Mesenchymal stem cell (in vitro differentiated cells and primary cell): ENCODE data around the gene EEFSEC.

Experiments
- DNase-seq: peaks from one replicate; pipeline ENCODE4 v3.0.0-alpha.2; 2013
- H2AFZ ChIP-seq: one replicate; pipeline ENCODE4 v1.6.1; 2013; ENCODE audit warnings: low read depth, mild to moderate bottlenecking, control low read depth, inconsistent platforms, low read length, moderate library complexity
- H2AK5ac ChIP-seq: 2 replicates; pipeline ENCODE4 v1.6.1; 2013; ENCODE audit warnings: low read length, moderate library complexity, mild to moderate bottlenecking, inconsistent platforms; ENCODE audit not compliant: severe bottlenecking
- H2BK120ac ChIP-seq: one replicate; pipeline ENCODE4 v1.6.1; 2013; ENCODE audit warnings: low read depth, mild to moderate bottlenecking, inconsistent platforms, low read length, moderate library complexity
- H2BK12ac ChIP-seq, 2 experiments: one replicate each; pipeline ENCODE4 v1.6.1; 2013; ENCODE audit warnings: inconsistent platforms in 2 of 2, low read length in 2 of 2, mild to moderate bottlenecking in 2 of 2, moderate library complexity in 2 of 2, control low read depth in 1 of 2
- H2BK15ac ChIP-seq: one replicate; pipeline ENCODE4 v1.6.1; 2013; ENCODE audit warnings: mild to moderate bottlenecking, low read depth, inconsistent platforms; ENCODE audit not compliant: poor library complexity, severe bottlenecking
- H2BK5ac ChIP-seq: 2 replicates; pipeline ENCODE4 v1.6.1; 2013; ENCODE audit warnings: low read depth, mild to moderate bottlenecking, low read length, control low read depth, inconsistent platforms; ENCODE audit not compliant: poor library complexity, severe bottlenecking
- H3K14ac ChIP-seq, 2 experiments: one replicate each; pipeline ENCODE4 v1.6.1; 2013; ENCODE audit warnings: inconsistent platforms in 2 of 2, low read length in 2 of 2, control low read depth in 1 of 2, mild to moderate bottlenecking in 1 of 2, moderate library complexity in 1 of 2
- H3K18ac ChIP-seq, 2 experiments: one replicate each; pipeline ENCODE4 v1.6.1; 2013; ENCODE audit warnings: inconsistent platforms in 2 of 2, low read length in 2 of 2, control low read depth in 1 of 2, low read depth in 1 of 2, mild to moderate bottlenecking in 1 of 2
- H3K23ac ChIP-seq, 2 experiments: one replicate each; pipeline ENCODE4 v1.6.1; 2013; ENCODE audit warnings: inconsistent platforms in 2 of 2, low read length in 2 of 2, mild to moderate bottlenecking in 2 of 2, moderate library complexity in 2 of 2, control low read depth in 1 of 2
- H3K27ac ChIP-seq: 2 replicates; pipeline ENCODE4 v1.5.1; 2013; ENCODE audit warnings: mild to moderate bottlenecking, moderate library complexity, low read length, control low read depth, inconsistent platforms; ENCODE audit not compliant: poor library complexity, severe bottlenecking
- H3K27me3 ChIP-seq, 2 experiments: 2 replicates each; pipeline versions ENCODE4 v1.6.1 to v1.7.0; 2013; ENCODE audit warnings: low read length in 2 of 2, mild to moderate bottlenecking in 2 of 2, moderate library complexity in 2 of 2, control low read depth in 1 of 2, inconsistent platforms in 1 of 2; ENCODE audit not compliant: control insufficient read depth in 1 of 2, insufficient read depth in 1 of 2
- H3K36me3 ChIP-seq, 2 experiments: 2 replicates each; pipeline versions ENCODE4 v1.6.1 to v1.7.0; 2013; ENCODE audit warnings: low read length in 2 of 2, control low read depth in 1 of 2, inconsistent platforms in 1 of 2, low read depth in 1 of 2, mild to moderate bottlenecking in 1 of 2; ENCODE audit not compliant: insufficient read depth in 2 of 2, control insufficient read depth in 1 of 2
- H3K4ac ChIP-seq, 2 experiments: one replicate each; pipeline ENCODE4 v1.6.1; 2013; ENCODE audit warnings: inconsistent platforms in 2 of 2, low read length in 2 of 2, mild to moderate bottlenecking in 2 of 2, moderate library complexity in 2 of 2, control low read depth in 1 of 2, low read depth in 1 of 2
- H3K4me1 ChIP-seq: 2 replicates; pipeline ENCODE4 v1.6.1; 2013; ENCODE audit warnings: low read depth, low read length, control low read depth; ENCODE audit not compliant: control insufficient read depth, insufficient read depth
- H3K4me2 ChIP-seq: 2 replicates; pipeline ENCODE4 v1.6.1; 2013; ENCODE audit warnings: low read length, mild to moderate bottlenecking, inconsistent platforms; ENCODE audit not compliant: poor library complexity, severe bottlenecking
- H3K4me3 ChIP-seq, 2 experiments: 2 replicates each; pipeline versions ENCODE4 v1.5.1 to v1.7.0; 2013; ENCODE audit warnings: low read length in 2 of 2, mild to moderate bottlenecking in 2 of 2, control low read depth in 1 of 2, low read depth in 1 of 2; ENCODE audit not compliant: insufficient read depth in 1 of 2
- H3K79me1 ChIP-seq: replicated peaks from 2 replicates; pipeline ENCODE4 v1.6.1; 2013; ENCODE audit warnings: mild to moderate bottlenecking, control low read depth, low read length, inconsistent platforms; ENCODE audit not compliant: poor library complexity, severe bottlenecking
- H3K9ac ChIP-seq: 2 replicates; pipeline ENCODE4 v1.7.0; 2013; ENCODE audit warnings: mild to moderate bottlenecking, low read length, moderate library complexity
- H3K9me3 ChIP-seq: 2 replicates; pipeline ENCODE4 v1.7.0; 2013; ENCODE audit warnings: mild to moderate bottlenecking, low read length; ENCODE audit not compliant: control insufficient read depth
- H4K8ac ChIP-seq: one replicate; pipeline ENCODE4 v1.6.1; 2013; ENCODE audit warnings: inconsistent platforms, mild to moderate bottlenecking, low read length, moderate library complexity
- H4K91ac ChIP-seq: one replicate; pipeline ENCODE4 v1.6.1; 2013; ENCODE audit warnings: mild to moderate bottlenecking, low read length, inconsistent platforms
- WGBS: methylation state at CpG from one replicate; pipeline ENCODE4 v1.1.7; 2013; ENCODE audit warnings: mixed read lengths; 5-methylcytosine and 5-hydroxymethylcytosine counted together

The EEFSEC gene

DNA sequence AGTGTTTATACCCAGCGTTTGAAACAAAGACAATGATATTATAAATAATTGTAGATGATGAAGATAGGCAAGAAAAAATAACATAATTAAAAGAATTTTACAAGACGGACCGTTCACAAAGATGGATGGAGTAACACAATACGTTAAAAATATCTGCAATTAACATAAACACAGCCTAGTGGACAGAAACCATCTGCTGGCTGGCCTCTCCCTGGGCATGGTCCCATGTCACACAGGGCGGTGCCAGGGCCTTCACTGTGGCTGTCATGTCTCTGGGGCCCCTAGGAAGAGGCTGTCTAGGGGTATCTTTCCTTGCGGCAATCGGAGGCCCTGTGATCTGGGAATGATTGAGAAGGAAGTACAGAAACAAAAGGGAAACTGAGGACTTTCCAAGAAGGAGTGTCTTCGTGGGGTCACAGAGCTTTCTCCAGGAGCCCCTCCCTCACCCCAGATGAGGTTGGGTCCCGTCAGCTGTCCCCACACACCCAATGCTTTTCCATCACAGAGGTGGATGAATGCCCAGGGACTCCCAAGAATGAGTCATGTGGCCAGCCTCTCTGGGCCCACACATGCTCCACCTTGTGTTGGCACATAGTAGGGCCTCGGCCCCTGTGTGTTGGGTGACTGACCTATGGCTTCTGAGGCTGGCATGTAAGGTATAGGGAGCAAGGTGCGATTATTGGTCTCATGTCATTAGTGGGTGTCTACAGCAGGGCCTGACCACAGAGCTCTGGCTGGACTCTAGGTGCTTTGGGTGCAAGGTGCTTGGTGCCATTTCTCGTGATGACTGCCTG is 226.3 kb downstream of the EEFSEC start:
- Histone ChIP-seq H2BK120ac (no peak overlapping the region), H3K9ac (no peak overlapping the region), H3K4me1 (peaks cover 21% of the 10 kb centered on the region), H3K4me3 (no peak overlapping the region), H3K4me2 (no peak overlapping the region), H3K36me3 (no peaks in the 10 kb centered on the region), H3K18ac (no peak overlapping the region), H2AK5ac (no peak overlapping the region), H4K91ac (no peak overlapping the region), H3K9me3 (no peaks in the 10 kb centered on the region), H3K79me1 (no peaks in the 10 kb centered on the region), H3K4ac (no peak overlapping the region), H2AFZ (no peak overlapping the region), H3K27ac (no peak overlapping the region), H2BK15ac (no peak overlapping the region), H2BK5ac (no peak overlapping the region), H3K23ac (no peak overlapping the region), H2BK12ac (no peak overlapping the region), H3K14ac (no peak overlapping the region), H4K8ac (no peak overlapping the region), H3K27me3 (no peaks in the 10 kb centered on the region)
- 88% methylated on average over 11 of the region's 12 CpGs for WGBS
- DNase-seq: no peak

DNA sequence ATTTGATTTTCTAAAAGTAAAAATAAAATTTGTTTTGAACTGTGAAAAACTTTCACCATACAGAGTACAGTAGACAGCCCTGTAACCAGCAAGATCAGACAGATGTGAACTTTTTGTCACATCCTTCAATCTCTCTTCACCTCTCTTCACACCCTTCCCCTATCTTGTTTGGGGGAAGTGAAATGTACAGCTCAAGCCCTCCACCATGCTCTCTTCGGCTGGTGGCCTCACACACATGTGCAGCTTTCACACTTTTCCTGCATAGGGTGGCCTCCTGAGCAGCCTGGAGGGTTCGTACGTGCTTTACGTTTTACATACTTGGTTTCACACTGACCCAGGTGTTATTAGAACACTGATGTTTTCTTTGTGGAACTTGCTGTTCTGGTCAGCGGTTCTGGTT is 227.0 kb downstream of the EEFSEC start:
- Histone ChIP-seq H2BK15ac (no peak overlapping the region), H2BK12ac (no peak overlapping the region), H4K91ac (no peak overlapping the region), H2AK5ac (no peak overlapping the region), H3K79me1 (no peaks in the 10 kb centered on the region), H3K14ac (no peak overlapping the region), H2BK5ac (no peak overlapping the region), H2AFZ (no peak overlapping the region), H4K8ac (no peak overlapping the region), H3K4ac (no peak overlapping the region), H3K4me1 (peaks cover 25% of the 10 kb centered on the region), H3K27ac (no peak overlapping the region), H3K36me3 (no peaks in the 10 kb centered on the region), H3K9ac (no peak overlapping the region), H3K18ac (no peak overlapping the region), H3K27me3 (no peaks in the 10 kb centered on the region), H3K9me3 (no peaks in the 10 kb centered on the region), H3K4me3 (no peak overlapping the region), H3K23ac (no peak overlapping the region), H2BK120ac (no peak overlapping the region), H3K4me2 (no peak overlapping the region)
- no peak for DNase-seq
- WGBS: 96% methylated on average over 5 of the region's 5 CpGs

- Histone ChIP-seq H3K4me2 (no peak overlapping the region), H2BK12ac (no peak overlapping the region), H4K91ac (no peak overlapping the region), H3K4me1 (peaks cover 29% of the 10 kb centered on the region), H3K27me3 (no peaks in the 10 kb centered on the region), H4K8ac (no peak overlapping the region), H3K9me3 (no peaks in the 10 kb centered on the region), H2AFZ (no peak overlapping the region), H2AK5ac (no peak overlapping the region), H3K9ac (no peak overlapping the region), H3K4me3 (no peak overlapping the region), H3K36me3 (no peaks in the 10 kb centered on the region), H3K18ac (no peak overlapping the region), H2BK5ac (no peak overlapping the region), H3K23ac (no peak overlapping the region), H3K79me1 (no peaks in the 10 kb centered on the region), H3K14ac (no peak overlapping the region), H3K27ac (no peak overlapping the region), H2BK15ac (no peak overlapping the region), H3K4ac (no peak overlapping the region), H2BK120ac (no peak overlapping the region)
- DNase-seq: no peak
- 94% methylated on average over 6 of the region's 6 CpGs for WGBS
Observed at GRCh38 chr3:128380719-128381118, 227.4 kb downstream of the EEFSEC start.

- H3K14ac ChIP-seq: no peak overlapping the region
- H3K18ac ChIP-seq: no peak overlapping the region
- no peak overlapping the region for H3K4ac ChIP-seq
- H4K8ac ChIP-seq: no peak overlapping the region
- no peak overlapping the region for H3K27ac ChIP-seq
- no peak overlapping the region for H4K91ac ChIP-seq
- H3K36me3 ChIP-seq: no peaks in the 10 kb centered on the region
- H2BK15ac ChIP-seq: no peak overlapping the region
- H3K79me1 ChIP-seq: no peaks in the 10 kb centered on the region
- H2BK120ac ChIP-seq: no peak overlapping the region
- peaks cover 29% of the 10 kb centered on the region for H3K4me1 ChIP-seq
- H3K9ac ChIP-seq: no peak overlapping the region
- no peak overlapping the region for H3K4me2 ChIP-seq
- H2BK12ac ChIP-seq: no peak overlapping the region
- H2AFZ ChIP-seq: no peak overlapping the region
- H3K4me3 ChIP-seq: no peak overlapping the region
- H3K9me3 ChIP-seq: no peaks in the 10 kb centered on the region
- 97% methylated on average over 10 of the region's 10 CpGs for WGBS
- H3K23ac ChIP-seq: no peak overlapping the region
- no peak overlapping the region for H2BK5ac ChIP-seq
- DNase-seq: no peak
- no peak overlapping the region for H2AK5ac ChIP-seq
- no peaks in the 10 kb centered on the region for H3K27me3 ChIP-seq
Observed at GRCh38 chr3:128381609-128382008, 228.3 kb downstream of the EEFSEC start.
